Measurements from ENCODE around the gene TASP1. TPM values are rescaled to one million over a fixed set of nuclear protein-coding genes. Genes with fewer than 3 reads are reported as not detected.
"Not testable (repeated sequence)": the region's sequence is repeated elsewhere in the genome, so short reads cannot be mapped to it uniquely, and the experiment has no call there.

Gene TASP1
- total RNA-seq, 1 donor, result 6.5 TPM

GRCh38 chr20:13396826-13397225 is 241.9 kb downstream of the TASP1 start:
- no peak for DNase-seq (ENCODE audit: low read depth)
- no peak for TF ChIP-seq CTCF (IDR thresholded peaks at IDR 0.05; ENCODE audit: insufficient read depth, low read length)
- no peak overlapping the region for H3K4me3 ChIP-seq (ENCODE audit: low read depth, low read length)

GRCh38 chr20:13396022-13396421 is 242.7 kb downstream of the TASP1 start:
- TF ChIP-seq CTCF (IDR thresholded peaks at IDR 0.05; ENCODE audit: insufficient read depth, low read length), result no peak
- DNase-seq (ENCODE audit: low read depth), result no peak
- H3K4me3 ChIP-seq (ENCODE audit: low read depth, low read length), result no peak overlapping the region

GRCh38 chr20:13395232-13395631 is 243.5 kb downstream of the TASP1 start:
- TF ChIP-seq CTCF (IDR thresholded peaks at IDR 0.05; ENCODE audit: insufficient read depth, low read length), result no peak
- DNase-seq (ENCODE audit: low read depth), result no peak
- H3K4me3 ChIP-seq (ENCODE audit: low read depth, low read length), result no peak overlapping the region

GRCh38 chr20:13392391-13392790 is 246.3 kb downstream of the TASP1 start:
- no peak for TF ChIP-seq CTCF (IDR thresholded peaks at IDR 0.05; ENCODE audit: insufficient read depth, low read length)
- no peak for DNase-seq (ENCODE audit: low read depth)
- no peak overlapping the region for H3K4me3 ChIP-seq (ENCODE audit: low read depth, low read length)

GRCh38 chr20:13389115-13389514 is 249.6 kb downstream of the TASP1 start:
- TF ChIP-seq CTCF (IDR thresholded peaks at IDR 0.05; ENCODE audit: insufficient read depth, low read length), result no peak
- no peak overlapping the region for H3K4me3 ChIP-seq (ENCODE audit: low read depth, low read length)
- DNase-seq (ENCODE audit: low read depth), result no peak

- no peak for TF ChIP-seq CTCF (IDR thresholded peaks at IDR 0.05; ENCODE audit: insufficient read depth, low read length)
- no peak for DNase-seq (ENCODE audit: low read depth)
- H3K4me3 ChIP-seq (ENCODE audit: low read depth, low read length), result no peak overlapping the region
These were observed 254.6 kb downstream of the TASP1 start for GRCh38 chr20:13384132-13384531.

- no peak for TF ChIP-seq CTCF (IDR thresholded peaks at IDR 0.05; ENCODE audit: insufficient read depth, low read length)
- DNase-seq (ENCODE audit: low read depth), result no peak
- no peak overlapping the region for H3K4me3 ChIP-seq (ENCODE audit: low read depth, low read length)
These were observed 255.9 kb downstream of the TASP1 start for GRCh38 chr20:13382786-13383185.

- not testable (repeated sequence) for H3K4me3 ChIP-seq (ENCODE audit: low read depth, low read length); DNase-seq (ENCODE audit: low read depth)
These were observed 258.1 kb downstream of the TASP1 start for GRCh38 chr20:13380497-13381229.
